K562 (cell line): ENCODE data around the gene SLC12A3. TPM values are rescaled to one million over a fixed set of nuclear protein-coding genes. Genes with fewer than 3 reads are reported as not detected.

Source experiments
- ATAC-seq: fragments of 200-7000 bp; cut with Tn5 transposase; 3 replicates; pipeline ENCODE4 v1.9.1; 2020; ENCODE audit warnings: moderate library complexity
- BruUV-seq: library from RNA; stranded (reverse); fragments of 400-500 nt; replicated peaks from 2 replicates; lab custom pipeline; 2021; lab: Mats Ljungman, UMichigan
- CTCF ChIA-PET: fragments of 300-600 bp; formaldehyde crosslinking; extraction: SDS; loops from one replicate; lab custom pipeline; 2021; ENCODE audit warnings: low intra/inter-chr PET ratio; lab: Yijun Ruan, JAX
- POLR2A ChIA-PET: fragments of 300-600, 350-650 bp; sonication (Branson Sonifier 250); formaldehyde crosslinking; extraction: SDS; loops from one replicate; lab custom pipeline; 2021; ENCODE audit warnings: antibody characterized with exemption, inconsistent platforms; lab: Yijun Ruan, JAX
- DNase-seq, 4 experiments: peaks; one replicate each; pipeline versions ENCODE4 v3.0.0 to v3.0.0-alpha.2; 2011 to 2018; ENCODE audit warnings: low spot score in 3 of 4, mixed read lengths in 3 of 4; ENCODE audit errors: extremely low read depth in 1 of 4
- FAIRE-seq: peaks from 2 replicates; lab custom pipeline; 2011; peaks lifted over from hg19 to GRCh38; lab: Jason Lieb, UNC
- H2AFZ ChIP-seq: 2 replicates; pipeline ENCODE4 v1.6.0; 2011; ENCODE audit warnings: low read depth, low read length, control low read depth, inconsistent platforms
- H3K27ac ChIP-seq: fragments of 200-600 bp; 3 replicates; pipeline ENCODE4 v1.8.0; 2011; ENCODE audit warnings: low read depth, mild to moderate bottlenecking, control low read depth, inconsistent platforms, low read length, moderate library complexity, mixed read lengths; ENCODE audit errors: extremely low read depth
- H3K27me3 ChIP-seq, 2 experiments: fragments of 300-600 bp in 1 of 2; 2 replicates in 1 of 2; 3 replicates in 1 of 2; pipeline versions ENCODE4 v1.6.0 to v1.8.0; 2011; ENCODE audit warnings: inconsistent platforms in 2 of 2, low read length in 2 of 2, mild to moderate bottlenecking in 1 of 2, mixed read lengths in 1 of 2, moderate library complexity in 1 of 2; ENCODE audit not compliant: control insufficient read depth in 2 of 2, insufficient read depth in 2 of 2
- H3K36me3 ChIP-seq: fragments of 300-600 bp; 3 replicates; pipeline ENCODE4 v1.8.0; 2011; ENCODE audit warnings: mild to moderate bottlenecking, low read length, inconsistent platforms; ENCODE audit not compliant: control insufficient read depth, insufficient read depth
- H3K4me1 ChIP-seq, 2 experiments: fragments of 200-600 bp in 1 of 2; replicated peaks in 1 of 2; 2 replicates in 1 of 2; 3 replicates in 1 of 2; pipeline versions ENCODE4 v1.5.1 to v1.8.0; 2011; ENCODE audit warnings: inconsistent platforms in 2 of 2, low read length in 2 of 2, mild to moderate bottlenecking in 1 of 2, mixed read lengths in 1 of 2, moderate library complexity in 1 of 2; ENCODE audit not compliant: control insufficient read depth in 2 of 2, insufficient read depth in 2 of 2
- H3K4me2 ChIP-seq: 2 replicates; pipeline ENCODE4 v1.6.1; 2011; ENCODE audit warnings: low read length, control low read depth, inconsistent platforms, mixed read lengths; ENCODE audit not compliant: insufficient read depth
- H3K4me3 ChIP-seq: fragments of 200-600 bp; sonication (generic), shearing (Covaris generic); 2 replicates; pipeline ENCODE4 v1.5.1; 2016; ENCODE audit warnings: control low read depth, inconsistent platforms
- H3K79me2 ChIP-seq: fragments of 200-600 bp; 3 replicates; pipeline ENCODE4 v1.8.0; 2011; ENCODE audit warnings: low read length, inconsistent platforms; ENCODE audit not compliant: control insufficient read depth, insufficient read depth
- H3K9ac ChIP-seq, 2 experiments: 2 replicates each; pipeline versions ENCODE4 v1.6.0 to v1.6.1; 2011; ENCODE audit warnings: low read depth in 2 of 2, low read length in 2 of 2, control low read depth in 1 of 2, inconsistent platforms in 1 of 2, mild to moderate bottlenecking in 1 of 2, mixed read lengths in 1 of 2; ENCODE audit not compliant: insufficient read depth in 1 of 2
- H3K9me1 ChIP-seq: one replicate; pipeline ENCODE4 v1.6.0; 2011; ENCODE audit warnings: inconsistent platforms, mild to moderate bottlenecking, low read length, moderate library complexity; ENCODE audit not compliant: control insufficient read depth, insufficient read depth
- H3K9me3 ChIP-seq: replicated peaks from 2 replicates; pipeline ENCODE4 v1.5.1; 2011; ENCODE audit warnings: low read depth, low read length, inconsistent platforms; ENCODE audit not compliant: control insufficient read depth, insufficient read depth
- H4K20me1 ChIP-seq: replicated peaks from 2 replicates; pipeline ENCODE4 v1.6.1; 2011; ENCODE audit warnings: low read length, inconsistent platforms, mixed read lengths; ENCODE audit not compliant: control insufficient read depth, insufficient read depth
- CHAMP1 ChIP-seq: fragments of 450-650 bp; IDR thresholded peaks from 2 replicates; pipeline ENCODE4 v1.6.1; 2016; ENCODE audit warnings: mild to moderate bottlenecking
- HNRNPL ChIP-seq: fragments of 200-400 bp; formaldehyde crosslinking; IDR thresholded peaks from 2 replicates; pipeline ENCODE4 v1.6.1; 2017; ENCODE audit warnings: low read depth, mild to moderate bottlenecking, low read length
- NFIC ChIP-seq: fragments of 450-650 bp; IDR thresholded peaks from 2 replicates; pipeline ENCODE4 v1.6.1; 2017; ENCODE audit warnings: mild to moderate bottlenecking, inconsistent platforms
- SIRT6 ChIP-seq: IDR thresholded peaks from one replicate; pipeline ENCODE4 v1.6.1; 2012; ENCODE audit warnings: low read depth, mild to moderate bottlenecking, control low read depth, inconsistent platforms, low read length, moderate library complexity
- SOX6 ChIP-seq: fragments of 450-650 bp; IDR thresholded peaks from 2 replicates; pipeline ENCODE4 v1.6.1; 2014; ENCODE audit warnings: mild to moderate bottlenecking
- ZNF740 ChIP-seq, 3 experiments: fragments of 200-800 bp in 1 of 3; sonication (Bioruptor generic) in 1 of 3; sonication (generic) in 1 of 3; formaldehyde crosslinking in 1 of 3; IDR thresholded peaks; 2 replicates each; pipeline versions ENCODE4 v1.6.1 to v1.8.0; 2016 to 2022; ENCODE audit warnings: mild to moderate bottlenecking in 2 of 3, missing compliant biosample characterization in 2 of 3, missing genetic modification characterization in 2 of 3, missing genetic modification reagents in 1 of 3
- WGBS: fragments of 100-300 bp; shearing (Covaris generic); methylation state at CpG from one replicate; pipeline ENCODE4 v1.1.6; 2016; ENCODE audit warnings: low coverage, mixed read lengths; ENCODE audit not compliant: insufficient coverage; ENCODE audit errors: missing lambda C conversion rate; 5-methylcytosine and 5-hydroxymethylcytosine counted together
- in situ Hi-C: fragments of 300-500 bp; cut with MboI; formaldehyde crosslinking; loops from 4 replicates; pipeline ENCODE4 v1.15.0; 2018; ENCODE audit warnings: inconsistent platforms, mixed read lengths
- intact Hi-C: fragments of 100-400 bp; cut with micrococcal nuclease; formaldehyde crosslinking; loops from 2 replicates; pipeline ENCODE4 v1.14.2; 2022
- polyA plus RNA-seq, 8 experiments: library from polyadenylated mRNA; depleted of rRNA in 4 of 8; stranded (reverse) in 5 of 8; unstranded in 3 of 8; fragments of >200 nt; fragmentation: Nextera tagmentation in 2 of 8; fragmentation: Illumina TruSeq in 1 of 8; extraction: Ambion mirVana in 2 of 8; extraction: Trizol in 1 of 8; gene quantifications; 2 replicates each; pipeline versions ENCODE4 v1.2.1 to v1.2.3, GENCODE V29; 2011 to 2014; ENCODE audit warnings: inconsistent platforms in 1 of 8, missing spikeins in 1 of 8
- total RNA-seq, 7 experiments: library from RNA; depleted of rRNA in 6 of 7; stranded (reverse); fragments of >200 nt in 6 of 7; fragmentation: Illumina TruSeq in 2 of 7; extraction: Trizol in 2 of 7; gene quantifications; 2 replicates each; pipeline versions ENCODE4 v1.2.1 to v1.2.3, GENCODE V29; 2011 to 2021; ENCODE audit warnings: low replicate concordance in 1 of 7

SLC12A3 gene
- total and polyA plus RNA-seq, 9 of the 15 experiments (the other 6 are each of a cell fraction or from before 2014, with no cell fraction given): not detected

GRCh38 chr16:56895813-56896212, 30.8 kb downstream of the SLC12A3 start:
- Histone ChIP-seq H2AFZ (no peak overlapping the region), H4K20me1 (no peaks in the 10 kb centered on the region; the same call in 1 of the 2 replicates), H3K9ac (no peak overlapping the region), H3K79me2 (no peaks in the 10 kb centered on the region), H3K9me1 (no peaks in the 10 kb centered on the region), H3K4me3 (no peak overlapping the region), H3K27ac (no peak overlapping the region), H3K27me3 (peaks cover 19 to 66% of the 10 kb centered on the region in 2 experiments; a peak in 4 of 5 replicates), H3K36me3 (no peaks in the 10 kb centered on the region), H3K4me2 (no peak overlapping the region), H3K9me3 (no peaks in the 10 kb centered on the region), H3K4me1 (peaks cover 0 to 3% of the 10 kb centered on the region in 2 experiments; a peak in 1 of 5 replicates)
- ATAC-seq (no peak), DNase-seq (no peak), FAIRE-seq (no peak)
- WGBS: 1% methylated on average over 4 of the region's 4 CpGs
- BruUV-seq: no TSS peak
- in situ Hi-C loops (no loop called here), intact Hi-C loops (no loop called here)
- no peak for TF ChIP-seq HNRNPL
- ChIA-PET CTCF (no interaction called here), POLR2A (no interaction called here)

- no TSS peak for BruUV-seq
- TF ChIP-seq CHAMP1 (no peak), SOX6 (no peak), NFIC (peak; percentile 43; the same call in 1 of the 2 replicates), SIRT6 (no peak), ZNF740 (CRISPR knock-in tag; IDR thresholded peaks at IDR 0.05) (no peak), ZNF740 (tag; IDR thresholded peaks at IDR 0.05) (no peak)
- 0% methylated on average over 3 of the region's 3 CpGs for WGBS
- DNase-seq (no peak), FAIRE-seq (no peak), ATAC-seq (no peak)
- Histone ChIP-seq H3K4me2 (no peak overlapping the region), H2AFZ (no peak overlapping the region), H3K27ac (no peak overlapping the region), H3K9me3 (no peaks in the 10 kb centered on the region), H4K20me1 (no peaks in the 10 kb centered on the region; the same call in 1 of the 2 replicates), H3K4me1 (peaks cover 0 to 3% of the 10 kb centered on the region in 2 experiments; a peak in 1 of 5 replicates), H3K27me3 (peaks cover 19 to 69% of the 10 kb centered on the region in 2 experiments; a peak in 4 of 5 replicates), H3K9me1 (no peaks in the 10 kb centered on the region), H3K36me3 (no peaks in the 10 kb centered on the region), H3K79me2 (no peaks in the 10 kb centered on the region), H3K4me3 (no peak overlapping the region), H3K9ac (no peak overlapping the region)
- ChIA-PET CTCF (no interaction called here), POLR2A (interaction anchor here (0.5 to 0.9 kb wide), 5 partner anchors 15 to 84 kb away, joined by 3 to 4 read pairs (median 3); no protein-coding TSS in a partner anchor)
- intact Hi-C loops (no loop called here), in situ Hi-C loops (no loop called here)
Observed at GRCh38 chr16:56896244-56896643, 31.2 kb downstream of the SLC12A3 start.
